D721Med (cell line): ENCODE results near the gene MYCBP.
"Not testable (repeated sequence)": the region's sequence is repeated elsewhere in the genome, so short reads cannot be mapped to it uniquely, and the experiment has no call there.

Source experiments
- DNase-seq: peaks from one replicate; pipeline ENCODE4 v3.0.0; 2011; ENCODE audit warnings: low spot score; ENCODE audit not compliant: insufficient read length
- FAIRE-seq: peaks from 2 replicates; lab custom pipeline; 2011; peaks lifted over from hg19 to GRCh38; lab: Jason Lieb, UNC
- TF ChIP-seq, protein P1 (sequence below): IDR thresholded peaks from 2 replicates; pipeline ENCODE4 v1.5.1; 2012; ENCODE audit warnings: mild to moderate bottlenecking, control low read depth; ENCODE audit not compliant: insufficient read depth; ENCODE audit errors: missing control alignments

The MYCBP gene

GRCh38 chr1:38852780-38853179, 20.4 kb downstream of the MYCBP start:
- FAIRE-seq: no peak
- TF ChIP-seq, protein P1, sequence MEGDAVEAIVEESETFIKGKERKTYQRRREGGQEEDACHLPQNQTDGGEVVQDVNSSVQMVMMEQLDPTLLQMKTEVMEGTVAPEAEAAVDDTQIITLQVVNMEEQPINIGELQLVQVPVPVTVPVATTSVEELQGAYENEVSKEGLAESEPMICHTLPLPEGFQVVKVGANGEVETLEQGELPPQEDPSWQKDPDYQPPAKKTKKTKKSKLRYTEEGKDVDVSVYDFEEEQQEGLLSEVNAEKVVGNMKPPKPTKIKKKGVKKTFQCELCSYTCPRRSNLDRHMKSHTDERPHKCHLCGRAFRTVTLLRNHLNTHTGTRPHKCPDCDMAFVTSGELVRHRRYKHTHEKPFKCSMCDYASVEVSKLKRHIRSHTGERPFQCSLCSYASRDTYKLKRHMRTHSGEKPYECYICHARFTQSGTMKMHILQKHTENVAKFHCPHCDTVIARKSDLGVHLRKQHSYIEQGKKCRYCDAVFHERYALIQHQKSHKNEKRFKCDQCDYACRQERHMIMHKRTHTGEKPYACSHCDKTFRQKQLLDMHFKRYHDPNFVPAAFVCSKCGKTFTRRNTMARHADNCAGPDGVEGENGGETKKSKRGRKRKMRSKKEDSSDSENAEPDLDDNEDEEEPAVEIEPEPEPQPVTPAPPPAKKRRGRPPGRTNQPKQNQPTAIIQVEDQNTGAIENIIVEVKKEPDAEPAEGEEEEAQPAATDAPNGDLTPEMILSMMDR: no peak
- no peak for DNase-seq

DNA sequence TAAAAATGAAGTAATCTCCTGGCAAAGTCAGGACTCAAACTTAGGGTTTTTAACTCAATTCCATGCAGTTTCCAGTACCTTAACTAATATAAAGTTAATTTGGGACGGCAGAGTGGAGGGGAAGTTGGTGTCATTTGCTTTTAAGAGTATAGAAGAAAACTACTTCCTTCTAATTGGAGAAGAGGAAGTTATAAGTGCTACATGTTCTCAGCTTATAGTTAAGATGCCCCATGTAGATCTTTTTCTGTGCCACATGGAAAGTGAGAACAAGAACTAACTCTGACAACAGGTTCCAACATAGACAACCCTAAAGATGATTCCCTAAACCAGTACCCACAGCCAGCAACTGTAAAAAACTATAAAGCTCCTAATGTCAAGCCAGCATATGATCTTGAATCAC, 25.1 kb downstream of the MYCBP start:
- no peak for FAIRE-seq
- TF ChIP-seq, protein P1: no peak
- no peak for DNase-seq

DNA sequence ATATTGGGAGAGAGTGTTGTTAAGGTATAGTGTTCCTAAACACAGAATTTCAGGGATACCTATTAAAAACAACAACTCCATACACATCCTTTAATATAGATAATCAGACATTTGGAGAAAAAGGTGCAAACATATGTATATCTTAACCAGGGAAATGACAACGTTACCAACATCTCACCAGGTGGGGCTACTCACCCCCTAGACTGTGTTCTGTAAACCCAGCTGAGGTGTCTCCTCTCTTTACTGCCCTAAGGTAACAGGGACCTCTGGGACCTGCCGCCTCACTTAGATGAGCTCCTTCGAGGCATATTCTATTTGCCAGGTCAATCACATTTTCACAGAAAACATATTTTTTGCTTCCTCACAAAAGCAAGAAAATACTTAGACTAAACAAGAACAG, 26.9 kb downstream of the MYCBP start:
- FAIRE-seq (no peak), DNase-seq (no peak)
- TF ChIP-seq, protein P1: no peak

- DNase-seq, FAIRE-seq: not testable (repeated sequence)
These were observed 28.1 kb downstream of the MYCBP start for GRCh38 chr1:38845088-38845487.

- TF ChIP-seq, protein P1: no peak
- DNase-seq (no peak), FAIRE-seq (no peak)
These were observed 32.9 kb downstream of the MYCBP start for GRCh38 chr1:38840281-38840680.

DNA sequence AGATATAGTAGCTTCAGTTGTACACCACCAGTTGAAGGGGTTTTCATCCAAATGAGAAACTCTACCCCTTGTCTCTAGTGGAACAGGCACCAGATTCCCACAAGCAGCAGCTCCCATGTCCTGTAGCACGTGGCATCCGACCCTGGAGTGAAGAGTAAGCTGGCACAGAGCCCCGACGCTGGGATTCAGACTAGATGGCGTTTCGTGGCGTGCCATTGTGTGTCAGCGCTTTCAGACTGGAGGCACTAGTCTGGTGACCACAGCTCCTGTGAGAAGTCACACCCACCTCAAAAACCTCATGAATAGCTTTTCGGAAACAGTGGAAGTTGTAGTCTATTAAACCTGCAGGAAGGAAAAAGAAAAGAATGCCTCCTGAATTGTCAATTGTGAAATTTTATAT, 33.8 kb downstream of the MYCBP start:
- FAIRE-seq (no peak), DNase-seq (no peak)
- TF ChIP-seq, protein P1: no peak

DNA sequence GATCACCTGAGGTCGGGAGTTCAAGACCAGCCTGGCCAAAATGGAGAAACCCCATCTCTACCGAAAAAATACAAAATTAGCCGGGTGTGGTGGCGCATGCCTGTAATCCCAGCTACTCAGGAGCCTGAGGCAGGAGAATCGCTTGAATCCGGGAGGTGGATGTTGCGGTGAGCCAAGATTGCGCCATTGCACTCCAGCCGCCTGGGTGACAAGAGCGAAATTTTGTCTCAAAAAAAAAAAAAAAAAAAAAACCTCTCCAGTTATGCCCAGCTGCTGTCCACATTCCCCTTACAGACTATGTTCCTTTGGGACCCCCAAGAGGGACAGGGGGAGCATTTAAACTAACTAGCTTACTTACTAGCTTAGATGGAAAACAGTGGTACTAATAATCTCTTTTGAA, 36.8 kb downstream of the MYCBP start:
- not testable (repeated sequence) for DNase-seq, FAIRE-seq

- DNase-seq: no peak
- TF ChIP-seq, protein P1: peak; percentile 80
- peak; percentile 98 for FAIRE-seq
These were observed 38.0 kb downstream of the MYCBP start for GRCh38 chr1:38834937-38835827.
